ENCODE data around the gene USP19. TPM values are rescaled to one million over a fixed set of nuclear protein-coding genes. Genes with fewer than 3 reads are reported as not detected.
A peak's percentile ranks its signal among the peaks of the same experiment; 100 is the strongest.

Gene USP19, protein sequence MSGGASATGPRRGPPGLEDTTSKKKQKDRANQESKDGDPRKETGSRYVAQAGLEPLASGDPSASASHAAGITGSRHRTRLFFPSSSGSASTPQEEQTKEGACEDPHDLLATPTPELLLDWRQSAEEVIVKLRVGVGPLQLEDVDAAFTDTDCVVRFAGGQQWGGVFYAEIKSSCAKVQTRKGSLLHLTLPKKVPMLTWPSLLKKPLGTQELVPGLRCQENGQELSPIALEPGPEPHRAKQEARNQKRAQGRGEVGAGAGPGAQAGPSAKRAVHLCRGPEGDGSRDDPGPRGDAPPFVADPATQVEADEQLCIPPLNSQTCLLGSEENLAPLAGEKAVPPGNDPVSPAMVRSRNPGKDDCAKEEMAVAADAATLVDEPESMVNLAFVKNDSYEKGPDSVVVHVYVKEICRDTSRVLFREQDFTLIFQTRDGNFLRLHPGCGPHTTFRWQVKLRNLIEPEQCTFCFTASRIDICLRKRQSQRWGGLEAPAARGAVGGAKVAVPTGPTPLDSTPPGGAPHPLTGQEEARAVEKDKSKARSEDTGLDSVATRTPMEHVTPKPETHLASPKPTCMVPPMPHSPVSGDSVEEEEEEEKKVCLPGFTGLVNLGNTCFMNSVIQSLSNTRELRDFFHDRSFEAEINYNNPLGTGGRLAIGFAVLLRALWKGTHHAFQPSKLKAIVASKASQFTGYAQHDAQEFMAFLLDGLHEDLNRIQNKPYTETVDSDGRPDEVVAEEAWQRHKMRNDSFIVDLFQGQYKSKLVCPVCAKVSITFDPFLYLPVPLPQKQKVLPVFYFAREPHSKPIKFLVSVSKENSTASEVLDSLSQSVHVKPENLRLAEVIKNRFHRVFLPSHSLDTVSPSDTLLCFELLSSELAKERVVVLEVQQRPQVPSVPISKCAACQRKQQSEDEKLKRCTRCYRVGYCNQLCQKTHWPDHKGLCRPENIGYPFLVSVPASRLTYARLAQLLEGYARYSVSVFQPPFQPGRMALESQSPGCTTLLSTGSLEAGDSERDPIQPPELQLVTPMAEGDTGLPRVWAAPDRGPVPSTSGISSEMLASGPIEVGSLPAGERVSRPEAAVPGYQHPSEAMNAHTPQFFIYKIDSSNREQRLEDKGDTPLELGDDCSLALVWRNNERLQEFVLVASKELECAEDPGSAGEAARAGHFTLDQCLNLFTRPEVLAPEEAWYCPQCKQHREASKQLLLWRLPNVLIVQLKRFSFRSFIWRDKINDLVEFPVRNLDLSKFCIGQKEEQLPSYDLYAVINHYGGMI (N-terminal part only)
- 28.4 TPM for polyA plus RNA-seq (2013, experiment 1 of 2; ENCODE audit: insufficient read length)
- polyA plus RNA-seq (2013, experiment 2 of 2; ENCODE audit: insufficient read length), result 22.6 TPM

DNA sequence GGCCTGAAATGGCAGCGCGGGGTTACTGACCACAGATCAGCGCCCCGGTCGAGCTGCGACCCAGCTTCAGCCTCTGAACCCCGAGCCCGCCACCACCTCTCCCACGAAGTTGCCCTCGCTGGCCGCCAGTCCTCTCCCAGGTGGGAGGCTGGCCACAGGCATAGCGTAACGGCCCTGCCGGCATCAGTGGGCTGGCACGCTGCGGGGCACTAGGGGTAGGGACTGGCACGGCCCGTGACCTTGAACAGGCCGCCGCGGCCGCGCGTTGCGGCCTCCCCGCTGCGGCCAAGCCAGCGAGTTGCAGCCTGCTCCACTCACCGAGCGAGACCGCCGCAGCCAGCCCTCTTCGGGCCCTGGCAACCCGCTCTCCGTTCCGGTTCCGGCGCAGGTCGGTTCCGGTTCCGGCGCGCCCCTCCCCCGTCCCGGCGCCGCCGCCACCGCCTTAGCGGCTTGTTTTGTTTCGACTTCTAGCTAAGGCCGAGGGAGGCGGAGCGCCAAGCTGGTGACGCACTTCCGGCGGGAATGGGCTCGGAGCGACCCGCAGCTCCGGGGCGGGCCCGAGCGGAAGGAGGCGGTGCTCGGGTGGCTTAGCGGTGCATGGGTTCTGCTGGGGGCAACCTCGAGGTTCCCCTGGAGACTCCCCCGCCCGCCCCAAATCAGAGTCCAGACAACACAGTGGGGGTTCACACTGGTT, at the start of gene USP19:
Gene USP19 (minus strand): TSS at position 386 of the 694 bp plus-strand sequence. CDS start 1,678 bp downstream, outside the sequence.
- DNase-seq, result peak; percentile 91

DNA sequence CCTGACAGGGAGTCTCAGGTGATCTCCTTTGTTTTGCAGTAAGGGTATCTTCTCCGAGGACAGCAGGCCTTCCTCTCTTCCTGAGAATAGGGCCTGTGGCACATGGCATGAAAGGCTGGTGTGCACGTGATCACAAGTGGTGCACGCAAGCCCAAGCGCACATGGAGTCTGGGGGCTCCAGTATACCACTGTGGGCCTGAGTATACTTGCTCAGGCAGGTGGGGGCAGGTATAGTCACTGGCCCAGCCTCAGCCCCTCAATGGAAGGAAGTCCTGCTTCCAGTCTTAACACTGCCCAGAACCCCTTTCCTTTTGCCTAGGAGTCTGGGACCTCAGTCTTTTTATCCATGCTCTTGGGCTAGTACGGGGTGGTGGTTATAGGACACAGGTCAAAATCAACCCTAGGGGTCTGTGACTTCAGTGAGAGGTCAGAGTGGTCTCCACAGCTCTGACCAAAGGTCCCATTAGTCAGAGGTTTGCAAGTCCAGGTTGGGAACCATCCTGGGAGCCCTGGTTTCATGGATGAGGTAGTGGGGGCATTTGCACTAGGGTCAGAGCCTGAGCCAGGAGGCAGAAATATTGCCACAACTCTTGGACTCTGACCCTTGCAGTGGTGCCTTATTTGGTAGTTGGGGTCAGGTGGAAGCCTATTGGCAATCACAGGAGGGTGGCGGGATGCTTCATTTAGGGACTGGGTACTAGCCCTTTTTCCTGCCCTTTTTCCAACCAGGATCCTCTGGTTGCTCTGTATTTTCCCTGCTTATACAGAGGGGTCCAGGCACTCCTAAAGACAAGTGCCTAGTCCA, 46.3 kb upstream of the USP19 start:
- DNase-seq, result no peak

DNA sequence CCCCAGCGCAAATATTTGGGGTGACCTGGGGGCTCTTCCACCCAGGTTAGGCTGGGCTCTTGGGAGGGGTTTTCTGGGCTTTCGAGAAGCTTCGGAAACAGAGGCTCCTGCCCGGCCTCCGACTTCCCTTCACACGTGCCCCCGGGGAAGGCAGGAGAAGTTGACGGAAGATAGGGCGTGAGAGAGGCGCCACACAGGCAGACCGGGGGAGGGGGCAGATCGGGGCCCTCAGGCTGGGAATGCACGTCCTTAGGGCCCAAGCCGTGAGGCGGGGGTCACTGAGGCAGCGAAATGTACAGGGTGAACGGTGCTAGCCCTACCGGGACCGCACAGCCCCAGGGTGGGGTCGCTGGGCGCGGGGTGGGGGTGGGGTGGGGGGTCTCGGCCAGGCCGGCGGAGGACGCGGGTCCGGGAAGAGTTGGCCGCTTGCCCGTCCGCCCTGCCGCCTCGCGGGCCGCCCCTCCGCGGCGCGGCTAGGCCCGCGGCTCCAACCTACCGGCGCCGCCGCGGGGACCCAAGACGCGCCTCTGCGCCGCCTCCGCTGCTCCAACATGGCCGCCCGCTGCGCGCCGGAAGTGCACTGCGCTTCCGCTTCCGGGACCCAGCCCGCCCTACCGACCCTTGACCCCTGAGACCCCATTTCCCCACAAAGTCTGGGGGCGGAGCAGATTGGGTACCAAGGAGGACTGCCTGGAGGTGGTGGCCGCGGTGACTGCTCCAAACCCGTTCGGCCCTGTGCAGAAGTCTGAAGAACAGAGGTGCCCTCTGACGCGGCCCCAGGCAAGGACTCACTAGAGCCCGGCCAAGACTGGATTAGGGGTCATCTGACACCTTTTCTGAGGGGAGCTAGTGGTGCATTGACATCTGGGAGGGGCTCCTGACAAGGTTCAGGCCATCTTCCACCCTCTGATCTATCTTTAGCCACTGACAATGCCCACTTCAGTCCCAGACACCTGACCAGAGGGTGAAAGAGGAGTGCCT, 45.4 kb upstream of the USP19 start, which contains the start of gene CCDC71:
Gene CCDC71 (minus strand): TSS at position 561 of the 981 bp plus-strand sequence. CDS start 2,123 bp downstream, outside the sequence.
- DNase-seq, result peak; percentile 71

DNA sequence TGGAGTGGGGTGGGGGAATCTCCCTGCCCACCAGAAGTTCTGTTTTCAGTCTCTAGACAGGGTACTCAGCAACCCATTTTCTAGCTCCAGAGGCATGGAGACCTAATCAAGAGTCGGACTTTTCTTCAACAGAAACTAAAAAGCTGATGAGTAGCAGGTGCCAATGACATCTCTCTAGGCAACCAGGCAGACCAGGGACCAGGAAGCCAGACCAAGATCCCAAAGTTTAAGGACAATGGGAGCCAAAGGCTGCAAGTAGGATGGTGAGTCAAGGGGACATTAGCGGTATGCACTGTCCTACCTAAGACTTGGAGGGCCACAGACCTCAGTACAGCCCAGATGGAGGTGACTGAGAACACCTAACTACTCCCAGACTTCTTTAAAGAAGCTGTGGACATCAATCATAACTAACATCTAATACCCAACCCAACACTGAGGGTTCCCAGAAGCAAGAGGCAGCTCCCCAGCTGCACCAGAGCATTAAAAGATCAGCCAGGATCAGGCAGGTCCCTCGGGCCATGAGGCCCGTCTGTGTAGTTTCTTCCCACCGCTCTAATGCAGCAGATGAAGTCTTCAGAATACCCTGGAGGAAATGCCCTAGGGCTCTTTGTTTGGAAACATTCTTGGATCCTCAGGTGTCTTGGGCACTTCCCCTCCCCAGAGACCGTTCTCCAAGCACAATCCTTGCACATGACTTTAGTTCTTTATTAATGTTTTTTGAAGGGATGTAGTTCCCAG, 44.5 kb upstream of the USP19 start:
- DNase-seq, result no peak

DNA sequence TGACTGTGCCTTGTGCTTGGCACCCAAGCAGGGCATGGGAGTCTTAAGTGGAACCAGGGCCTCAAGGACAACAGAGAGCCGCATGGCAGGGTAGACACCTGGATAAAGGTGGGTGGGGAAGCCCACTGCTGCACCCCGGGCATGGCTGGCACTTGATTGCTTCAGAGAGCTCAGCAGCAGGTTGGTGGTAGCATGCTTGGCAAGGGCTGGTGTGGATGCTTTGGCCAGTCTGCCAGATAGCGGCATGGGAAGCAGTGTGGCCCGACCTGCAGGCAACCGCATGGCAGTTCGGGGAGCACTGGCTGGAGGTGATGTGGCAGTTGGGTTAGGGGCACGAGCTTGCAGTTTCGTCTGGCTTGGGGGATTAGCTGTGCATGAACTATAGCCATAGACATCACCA, 43.0 kb upstream of the USP19 start:
- no peak for DNase-seq

DNA sequence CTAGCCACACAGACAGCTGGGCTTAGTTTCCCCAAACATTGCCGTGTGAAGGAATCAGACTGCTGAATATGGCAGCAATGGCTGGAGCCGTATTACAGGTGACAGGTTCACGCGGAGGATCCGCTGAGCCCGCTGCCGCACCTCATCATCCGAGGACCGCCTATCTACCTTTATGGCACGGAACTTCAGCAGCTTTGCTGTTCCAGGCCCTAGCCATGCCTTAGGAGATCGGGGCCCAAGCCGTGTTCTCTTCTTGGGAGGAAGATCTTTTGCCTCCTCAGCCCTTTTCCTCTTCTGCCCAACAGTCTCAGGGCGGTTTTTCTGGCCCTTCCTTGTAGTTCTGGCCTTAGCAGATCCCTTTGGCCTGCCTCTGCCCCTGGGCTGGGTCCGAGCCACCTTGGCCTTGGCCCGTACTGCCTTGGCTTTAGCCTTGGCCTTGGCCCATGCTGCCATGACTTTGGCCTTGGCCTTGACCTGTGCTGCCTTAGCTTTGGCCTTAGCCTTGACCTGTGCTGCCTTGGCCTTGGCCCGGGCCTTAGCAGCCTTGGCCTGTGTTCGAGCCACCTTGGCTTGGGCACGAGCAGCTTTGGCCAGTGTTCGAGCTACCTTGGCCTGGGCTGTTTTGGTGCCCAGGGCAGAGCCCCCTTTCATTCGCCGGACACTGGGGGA, 42.3 kb upstream of the USP19 start:
- no peak for DNase-seq

DNA sequence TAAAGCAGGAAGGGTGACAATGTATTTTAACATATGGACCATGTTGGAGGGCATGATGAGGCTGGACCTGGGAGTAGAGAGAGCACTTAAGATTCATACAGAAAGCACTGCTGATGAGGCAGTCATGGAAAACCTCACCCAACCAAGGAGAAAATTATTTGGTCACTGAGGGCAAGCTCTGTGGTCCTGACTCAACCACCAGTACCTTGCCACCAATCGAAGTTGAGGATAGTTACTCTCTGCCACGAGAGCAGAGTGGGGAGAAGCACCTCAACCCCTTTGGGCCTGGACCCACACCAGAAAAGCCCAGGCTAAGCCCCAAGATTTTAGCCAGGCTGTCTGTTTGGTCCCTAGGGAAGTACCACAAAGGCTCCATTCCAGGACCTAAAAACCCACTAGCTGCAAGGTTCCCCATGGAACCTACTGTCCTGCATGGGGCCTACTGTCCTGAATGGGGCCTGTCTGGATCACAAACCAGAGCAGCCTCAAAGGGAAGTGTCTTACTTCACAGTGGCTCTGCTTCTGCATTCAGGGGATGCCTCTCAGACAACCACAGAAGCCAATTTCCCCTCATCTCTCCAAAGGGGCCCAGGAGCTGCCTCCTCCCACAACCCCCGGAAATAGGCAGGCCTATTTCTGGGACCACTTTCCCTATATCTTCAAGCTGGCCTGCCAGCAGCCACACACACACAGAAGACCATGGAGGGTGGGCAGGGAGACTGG, 41.3 kb upstream of the USP19 start:
- DNase-seq, result no peak

DNA sequence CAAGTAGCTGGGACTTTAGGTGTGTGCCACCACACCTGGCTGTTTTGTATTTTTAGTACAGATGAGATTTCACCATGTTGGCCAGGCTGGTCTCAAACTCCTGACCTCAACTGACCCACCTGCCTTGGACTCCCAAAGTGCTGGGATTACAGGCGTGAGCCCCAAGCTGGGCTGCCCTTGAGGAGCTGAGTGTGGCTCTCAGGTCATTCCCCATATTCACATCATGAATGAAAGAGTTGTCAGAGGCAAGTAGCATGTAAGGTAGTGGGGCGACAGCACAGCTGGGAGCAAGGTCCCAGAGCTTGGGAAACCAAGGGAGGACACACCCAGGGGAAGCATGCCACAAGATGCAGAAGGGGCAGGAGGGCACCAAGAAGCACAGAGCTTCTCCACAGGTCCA, 40.6 kb upstream of the USP19 start:
- no peak for DNase-seq

DNA sequence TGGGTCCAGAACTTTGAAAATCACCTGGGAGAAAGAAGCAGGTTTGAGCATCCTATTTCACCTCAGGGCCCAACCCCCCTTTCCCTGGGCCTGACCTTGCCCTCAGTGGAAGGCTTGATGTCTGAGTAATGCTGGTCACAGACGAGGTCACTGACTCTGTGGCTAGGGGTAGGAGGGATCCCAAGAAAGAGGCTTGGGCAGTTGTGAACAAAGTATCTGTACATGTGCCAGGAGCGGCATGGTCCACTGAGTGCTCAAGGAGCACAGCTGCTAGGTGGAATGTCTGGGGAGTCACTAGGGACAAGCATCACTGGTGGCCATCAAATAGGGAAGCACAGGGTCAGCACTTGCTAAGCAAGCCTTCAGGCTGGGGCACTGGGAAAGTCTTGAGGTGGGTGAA, 38.2 kb upstream of the USP19 start:
- DNase-seq, result no peak

DNA sequence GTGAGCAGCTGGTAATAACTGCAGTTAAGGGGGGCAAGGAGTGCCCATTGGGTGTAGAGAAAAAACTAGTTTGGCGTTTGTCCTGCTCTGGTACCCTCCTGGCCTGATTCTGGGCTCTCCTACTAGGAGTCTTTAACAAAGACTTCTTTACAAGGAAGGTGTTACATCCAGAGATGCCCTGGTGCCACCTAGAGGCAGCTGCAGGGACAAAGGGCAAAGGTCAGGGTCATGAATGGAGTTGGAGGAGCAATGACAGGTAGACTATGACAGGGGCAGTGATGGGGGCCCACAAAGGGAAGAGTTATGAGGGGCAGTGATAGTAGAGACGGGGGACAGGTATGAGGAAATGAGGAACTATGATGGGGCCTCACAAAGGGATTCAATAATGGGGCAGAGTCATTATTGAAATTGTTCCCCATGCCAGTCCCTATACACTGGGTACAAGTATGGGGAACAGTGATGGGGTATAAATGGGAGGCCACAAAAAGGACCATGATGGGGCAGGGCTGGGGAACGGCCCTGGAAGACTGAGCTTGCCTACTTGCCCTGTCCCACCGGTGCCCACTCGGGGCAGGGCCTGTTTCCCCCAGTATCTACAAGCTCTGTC, 37.6 kb upstream of the USP19 start:
- no peak for DNase-seq

DNA sequence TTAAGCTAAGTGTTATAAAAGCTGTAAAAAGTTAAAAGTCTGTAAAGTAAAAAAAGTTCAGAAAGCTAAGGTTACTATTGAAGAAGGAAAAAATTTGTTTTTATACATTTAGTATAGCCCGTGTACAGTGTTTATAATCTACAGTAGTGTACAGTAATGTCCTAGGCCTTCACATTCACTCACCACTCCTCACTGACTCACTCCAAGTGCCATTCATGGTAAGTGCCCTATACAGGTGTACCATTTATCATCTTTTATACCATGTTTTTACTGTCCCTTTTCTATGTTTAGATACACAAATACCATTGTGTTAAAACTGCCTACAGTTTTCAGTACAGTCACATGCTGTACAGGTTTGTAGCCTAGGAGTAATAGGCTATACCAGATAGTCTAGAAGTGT, 36.7 kb upstream of the USP19 start:
- no peak for DNase-seq

DNA sequence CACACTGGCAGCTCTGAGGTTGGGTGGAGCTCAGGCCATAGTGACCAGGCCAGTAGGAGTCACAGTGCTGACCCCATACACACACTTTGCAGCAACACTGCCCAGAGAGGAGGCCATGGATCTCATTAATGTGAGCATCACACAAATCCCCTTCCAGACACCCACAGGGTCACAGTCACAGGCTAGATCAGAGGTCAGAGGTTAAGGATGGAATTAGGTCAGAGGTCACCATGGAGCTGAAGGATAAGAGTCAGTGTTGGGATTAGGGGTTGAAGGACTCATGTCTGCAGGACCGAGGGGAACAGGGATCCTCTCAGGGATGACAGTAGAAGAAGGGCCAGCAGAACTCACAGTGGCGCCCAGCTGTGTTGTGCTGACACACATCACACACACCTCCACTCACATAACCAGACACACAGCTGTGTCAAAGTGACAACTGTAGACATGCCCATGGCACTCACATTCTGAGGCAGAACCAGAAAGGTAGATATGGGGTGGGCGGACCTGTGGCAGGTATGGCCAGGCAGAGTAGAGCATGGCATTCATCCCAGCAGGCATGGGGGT, 32.8 kb upstream of the USP19 start:
- DNase-seq, result no peak

DNA sequence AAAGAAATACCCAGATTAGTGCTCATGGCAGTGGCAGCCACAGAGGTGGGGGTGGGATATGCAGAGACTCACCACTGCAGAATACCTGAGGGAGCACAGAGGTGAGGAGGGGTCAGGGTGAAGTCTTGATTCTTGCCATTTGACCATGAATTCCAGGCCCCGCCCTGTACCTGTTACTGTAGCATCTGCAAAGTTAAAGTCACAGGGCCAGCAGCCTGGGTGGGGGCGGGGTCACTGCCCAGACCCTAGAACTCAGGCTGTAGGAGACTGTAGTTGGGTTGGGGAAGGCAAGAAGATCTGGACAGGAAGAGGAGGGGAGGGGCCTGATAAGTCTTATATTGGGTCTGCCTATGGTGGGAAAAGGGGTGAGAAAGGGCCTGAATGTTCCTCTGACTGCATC, 31.0 kb upstream of the USP19 start:
- DNase-seq, result no peak

DNA sequence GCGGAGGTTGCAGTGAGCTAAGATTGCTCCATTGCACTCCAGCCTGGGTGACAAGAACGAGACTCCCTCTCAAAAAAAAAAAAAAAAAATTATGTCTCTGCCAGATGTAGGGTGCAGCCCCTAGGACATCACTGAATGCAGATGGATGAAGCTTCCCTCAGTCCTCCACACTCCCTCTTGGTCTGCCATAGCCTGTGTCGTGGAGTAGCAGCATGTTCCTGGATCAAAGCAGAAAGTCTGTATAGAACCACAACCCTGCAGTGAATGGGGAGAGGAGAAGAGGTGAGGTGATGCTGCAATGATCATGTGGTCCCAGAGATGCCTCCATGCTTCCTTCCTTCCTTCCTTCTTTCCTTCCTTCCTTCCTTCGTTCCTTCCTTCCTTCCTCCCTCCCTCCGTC, 27.5 kb upstream of the USP19 start:
- no peak for DNase-seq

DNA sequence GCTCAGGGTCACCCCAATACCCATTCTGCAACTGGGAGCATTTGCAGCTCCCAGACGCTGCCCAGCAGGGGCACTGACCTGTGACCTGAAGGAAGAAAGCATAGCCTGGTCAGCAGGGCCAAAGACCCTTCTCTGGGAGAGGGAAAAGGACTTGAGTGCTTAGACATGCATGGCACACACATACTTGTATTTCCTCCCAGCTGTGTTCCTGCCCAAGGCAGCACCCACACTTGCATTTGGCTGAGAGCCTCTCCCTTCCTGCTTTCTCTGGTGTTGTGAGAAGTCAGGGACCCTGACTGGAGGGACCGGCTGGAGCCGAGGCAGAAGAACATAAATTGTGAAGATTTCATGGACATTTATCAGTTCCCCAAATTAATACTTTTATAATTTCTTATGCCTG, 19.5 kb upstream of the USP19 start:
- no peak for DNase-seq

DNA sequence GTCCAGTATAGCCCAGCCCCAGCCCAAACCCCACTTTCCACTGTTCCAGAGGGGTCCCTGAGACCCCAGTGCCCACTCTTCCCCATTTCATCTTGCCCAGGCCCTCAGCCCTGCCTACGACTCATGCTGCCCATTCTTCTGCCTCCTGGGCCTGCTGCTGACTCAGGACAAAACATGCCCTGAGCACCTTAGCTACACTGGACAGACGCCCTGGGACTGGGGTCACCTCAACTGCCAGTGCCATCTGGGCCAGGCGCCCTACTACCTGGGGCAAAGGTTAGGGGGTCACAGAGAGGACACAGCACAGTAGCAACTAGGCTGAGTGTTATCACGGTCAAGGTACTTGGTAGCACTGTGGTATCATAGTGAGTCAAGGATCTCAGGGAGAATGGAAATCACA, 14.9 kb upstream of the USP19 start:
- no peak for DNase-seq
